Activated T-helper 1 cell treated with Interleukin-2 at 50 U/mL for 16 hours (primary cell): ENCODE data around the gene RAB40B.
"Not testable (repeated sequence)": the region's sequence is repeated elsewhere in the genome, so short reads cannot be mapped to it uniquely, and the experiment has no call there.

Experiments
- DNase-seq: peaks from one replicate; pipeline ENCODE4 v3.0.0-alpha.2; 2020; ENCODE audit warnings: low read depth

RAB40B gene

GRCh38 chr17:82698065-82698973 lies at the start of gene RAB40B:
Gene RAB40B (minus strand): TSS chr17:82698698. CDS start chr17:82698596, 102 bp downstream.
- DNase-seq: peak; percentile 98

GRCh38 chr17:82745524-82745923 lies 47.0 kb upstream of the RAB40B start:
- no peak for DNase-seq

- DNase-seq: not testable (repeated sequence)
Measured at GRCh38 chr17:82744736-82745135, 46.2 kb upstream of the RAB40B start.

- DNase-seq: no peak
Measured at GRCh38 chr17:82743344-82744219, 45.1 kb upstream of the RAB40B start.

GRCh38 chr17:82740906-82741759 lies 42.6 kb upstream of the RAB40B start:
- no peak for DNase-seq

GRCh38 chr17:82737967-82738877 lies 39.7 kb upstream of the RAB40B start:
- no peak for DNase-seq

GRCh38 chr17:82736511-82737185 lies 38.1 kb upstream of the RAB40B start:
- no peak for DNase-seq

GRCh38 chr17:82734987-82735866 lies 36.7 kb upstream of the RAB40B start, which contains the start of gene FN3K:
Gene FN3K (plus strand): TSS chr17:82735615. CDS start chr17:82735637, 22 bp downstream.
- no peak for DNase-seq

- DNase-seq: no peak
Measured at GRCh38 chr17:82732118-82732743, 33.7 kb upstream of the RAB40B start.

- DNase-seq: no peak
Measured at GRCh38 chr17:82729479-82730260, 31.2 kb upstream of the RAB40B start.

- DNase-seq: no peak
Measured at GRCh38 chr17:82726427-82726826, 27.9 kb upstream of the RAB40B start.

GRCh38 chr17:82723169-82723807 lies 24.8 kb upstream of the RAB40B start:
- no peak for DNase-seq

- DNase-seq: no peak
Measured at GRCh38 chr17:82722341-82723013, 24.0 kb upstream of the RAB40B start.

- DNase-seq: no peak
Measured at GRCh38 chr17:82720204-82720603, 21.7 kb upstream of the RAB40B start.

- no peak for DNase-seq
Measured at GRCh38 chr17:82718986-82719685, 20.6 kb upstream of the RAB40B start.
